ENCODE measurements around the gene ZNF610. TPM values are rescaled to one million over a fixed set of nuclear protein-coding genes. Genes with fewer than 3 reads are reported as not detected.
"Not testable (repeated sequence)": the region's sequence is repeated elsewhere in the genome, so short reads cannot be mapped to it uniquely, and the experiment has no call there.

ZNF610 gene
- total and polyA plus RNA-seq, 8 donors, result 0.44 to 3.0 (median 0.89) TPM

- no peak for TF ChIP-seq CTCF (IDR thresholded peaks at IDR 0.05)
- H3K27ac ChIP-seq, result no peak overlapping the region
- H3K27me3 ChIP-seq, result no peaks in the 10 kb centered on the region
- WGBS, 2 donors, result 80 to 86% methylated on average over 10 of the region's 10 CpGs
- ATAC-seq (no peak), FAIRE-seq (no peak), DNase-seq (no peak)
- intact Hi-C loops (cut with DNase I), result no loop called here
- H3K36me3 ChIP-seq, result no peaks in the 10 kb centered on the region
- H3K9me3 ChIP-seq, result no peaks in the 10 kb centered on the region
- H3K4me3 ChIP-seq, result no peak overlapping the region
- H3K4me1 ChIP-seq, result no peaks in the 10 kb centered on the region
Observed at GRCh38 chr19:52331757-52332156, 4.3 kb upstream of the ZNF610 start.

- Histone ChIP-seq H3K27me3 (no peaks in the 10 kb centered on the region), H3K36me3 (no peaks in the 10 kb centered on the region), H3K9me3 (no peaks in the 10 kb centered on the region), H3K4me3 (peak overlapping the region; percentile 41 to 65 (median 62)), H3K4me1 (no peaks in the 10 kb centered on the region), H3K27ac (peak overlapping the region in 3 of 4 donors; percentile 45 to 56 (median 55))
- intact Hi-C loops (cut with DNase I), result no loop called here
- FAIRE-seq (no peak), DNase-seq (no peak), ATAC-seq (peak; percentile 29 to 39 (median 34))
- 43 to 47% methylated on average over 9 of the region's 9 CpGs for WGBS, 2 donors
- TF ChIP-seq CTCF (IDR thresholded peaks at IDR 0.05), result no peak
Observed at GRCh38 chr19:52335768-52336116, 301 bp upstream of the ZNF610 start.

- intact Hi-C loops (cut with DNase I), result no loop called here
- FAIRE-seq, result no peak
- Histone ChIP-seq H3K27me3 (no peaks in the 10 kb centered on the region), H3K4me3 (peak overlapping the region; percentile 41 to 65 (median 62)), H3K4me1 (no peaks in the 10 kb centered on the region), H3K9me3 (no peaks in the 10 kb centered on the region), H3K36me3 (no peaks in the 10 kb centered on the region), H3K27ac (peak overlapping the region in 3 of 4 donors; percentile 36 to 56 (median 45))
- TF ChIP-seq CTCF (IDR thresholded peaks at IDR 0.05), result no peak
- peak in 1 of 4 donors; percentile 5 for ATAC-seq
- no peak for DNase-seq
- 4% methylated on average over 9 of the region's 9 CpGs for WGBS, 2 donors
Observed at GRCh38 chr19:52336791-52337381, 843 bp downstream of the ZNF610 start.

- intact Hi-C loops (cut with DNase I); H3K27ac ChIP-seq; H3K36me3 ChIP-seq; FAIRE-seq; DNase-seq; ATAC-seq; H3K9me3 ChIP-seq; H3K4me1 ChIP-seq; H3K4me3 ChIP-seq; H3K27me3 ChIP-seq: not testable (repeated sequence)
- WGBS, 2 donors, result 62 to 71% methylated on average over 3 of the region's 3 CpGs
Observed at GRCh38 chr19:52339022-52339421, 3.0 kb downstream of the ZNF610 start.

- H3K27me3 ChIP-seq, result no peaks in the 10 kb centered on the region
- intact Hi-C loops (cut with DNase I), result no loop called here
- peak in 4 of 6 donors; percentile 16 to 47 (median 33) for DNase-seq
- peak in 2 of 4 donors; percentile 36 to 57 for ATAC-seq
- no peaks in the 10 kb centered on the region for H3K9me3 ChIP-seq
- H3K36me3 ChIP-seq, result peaks cover 0 to 3% (median 0%) of the 10 kb centered on the region in 3 donors
- no peak overlapping the region for H3K4me3 ChIP-seq
- peak in 2 of 4 donors; percentile 10 to 34 for TF ChIP-seq CTCF (IDR thresholded peaks at IDR 0.05)
- H3K27ac ChIP-seq, result no peak overlapping the region
- WGBS, 2 donors, result 10 to 11% methylated on average over 8 of the region's 8 CpGs
- no peaks in the 10 kb centered on the region for H3K4me1 ChIP-seq
- no peak for FAIRE-seq
Observed at GRCh38 chr19:52343548-52343947, 7.5 kb downstream of the ZNF610 start.
